ENCODE measurements around the gene SPACA5. TPM values are rescaled to one million over a fixed set of nuclear protein-coding genes. Genes with fewer than 3 reads are reported as not detected.

Gene SPACA5
- total and polyA plus RNA-seq, 4 experiments from 2014 or later: not detected

DNA sequence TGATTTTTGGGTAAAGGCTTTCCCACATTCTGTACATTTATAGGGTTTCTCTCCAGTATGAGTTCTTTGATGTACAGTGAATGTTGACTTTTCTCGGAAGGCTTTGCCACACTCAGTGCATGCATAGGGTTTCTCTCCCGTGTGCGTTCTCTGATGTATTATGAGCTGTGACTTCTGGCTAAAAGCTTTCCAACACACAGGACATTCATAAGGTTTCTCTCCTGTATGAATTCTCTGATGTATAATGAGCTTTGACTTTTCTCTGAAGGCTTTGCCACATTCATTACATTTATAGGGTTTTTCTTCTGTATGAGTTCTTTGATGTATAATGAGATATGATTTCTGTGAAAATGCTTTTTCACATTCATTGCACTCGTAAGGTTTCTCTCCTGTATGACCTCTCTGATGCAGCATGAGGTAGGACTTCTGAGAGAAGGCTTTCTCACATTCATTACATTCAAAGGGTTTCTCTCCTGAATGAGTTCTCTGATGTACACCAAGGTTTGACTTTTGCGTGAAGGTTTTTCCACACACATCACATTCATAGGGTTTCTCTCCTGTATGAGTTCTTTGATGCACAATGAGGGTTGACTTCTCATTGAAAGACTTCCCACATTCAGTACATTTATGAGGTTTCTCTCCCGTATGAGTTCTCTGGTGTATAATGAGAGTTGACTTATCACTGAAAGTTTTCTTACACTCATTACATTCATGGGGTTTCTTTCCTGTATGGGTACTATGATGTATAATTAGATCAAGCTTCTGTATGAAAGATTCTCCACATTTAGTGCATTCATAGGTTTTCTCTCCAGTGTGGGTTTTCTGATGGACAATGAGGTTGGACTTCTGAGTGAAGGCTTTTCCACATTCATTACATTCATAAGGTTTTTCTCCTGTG is 30.3 kb upstream of the SPACA5 start:
- H3K27ac Mint-ChIP-seq: peak overlapping the region in 1 of 7 donors; percentile 35
- peaks cover 43 to 69% of the 10 kb centered on the region in 2 donors for H3K36me3 Mint-ChIP-seq
- no peaks in the 10 kb centered on the region for H3K4me1 Mint-ChIP-seq
- Histone ChIP-seq H3K4me3 (ENCODE audit: low read length in 2 of 2) (no peak overlapping the region), H3K9me3 (ENCODE audit: control insufficient read depth in 1 of 2, low read length in 2 of 2) (peaks cover 4 to 35% of the 10 kb centered on the region in 2 donors), H3K27me3 (ENCODE audit: insufficient read depth, low read length) (no peaks in the 10 kb centered on the region), H3K4me1 (ENCODE audit: insufficient read depth, low read length) (no peaks in the 10 kb centered on the region), H3K36me3 (ENCODE audit: insufficient read depth, low read length) (peaks cover 29% of the 10 kb centered on the region), H3K27ac (ENCODE audit: low read depth, low read length) (no peak overlapping the region)
- POLR2A ChIA-PET (ENCODE audit: partially characterized antibody): no interaction called here
- H3K9me3 Mint-ChIP-seq: peaks cover 0 to 85% (median 80%) of the 10 kb centered on the region in 8 donors
- no peak for DNase-seq
- H3K4me3 Mint-ChIP-seq: no peak overlapping the region
- intact Hi-C loops (cut with micrococcal nuclease): no loop called here
- H3K27me3 Mint-ChIP-seq: no peaks in the 10 kb centered on the region
- CTCF ChIA-PET (ENCODE audit: partially characterized antibody): no interaction called here

DNA sequence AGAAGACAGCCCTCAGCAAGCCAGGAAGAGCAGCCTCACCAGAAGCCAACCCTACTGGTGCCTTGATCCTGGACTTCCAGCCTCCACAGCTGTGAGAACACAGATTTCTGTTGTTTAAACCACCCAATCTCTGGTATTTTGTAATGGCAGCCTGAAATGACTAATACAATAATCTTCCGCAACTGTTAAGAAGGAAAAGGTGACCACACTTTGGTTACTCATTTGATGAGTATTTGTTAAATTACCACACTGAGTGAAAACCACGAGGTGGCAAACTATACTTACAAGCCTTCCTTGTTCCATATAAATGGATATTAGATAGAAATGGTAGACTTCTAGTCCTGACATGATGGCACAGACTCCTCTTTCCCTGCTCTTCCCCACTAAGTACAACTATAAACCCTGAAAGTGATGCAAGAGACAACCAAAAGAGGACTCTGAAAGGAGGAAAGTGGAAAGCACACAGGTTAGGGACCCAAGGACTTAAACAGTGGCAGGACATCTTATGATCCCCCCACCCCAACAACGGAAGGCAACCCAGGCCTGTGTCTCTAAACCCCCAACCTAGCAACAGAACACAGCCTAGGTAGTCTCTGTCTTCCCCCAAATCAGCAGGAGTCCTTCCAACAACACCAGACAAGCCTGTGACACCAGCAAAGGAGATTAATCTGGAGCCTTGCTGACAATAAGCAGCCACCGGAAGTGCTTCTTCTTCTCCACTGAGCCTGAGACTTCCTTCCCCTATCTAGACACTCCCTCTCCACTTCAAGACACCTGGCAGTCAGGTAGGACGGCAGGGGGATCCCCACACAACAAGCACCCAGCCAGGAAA is 15.3 kb upstream of the SPACA5 start:
- POLR2A ChIA-PET (ENCODE audit: partially characterized antibody): no interaction called here
- peaks cover 9 to 38% (median 20%) of the 10 kb centered on the region in 4 donors for H3K4me1 Mint-ChIP-seq
- peaks cover 38 to 52% of the 10 kb centered on the region in 2 donors for H3K36me3 Mint-ChIP-seq
- H3K27ac ChIP-seq (ENCODE audit: low read depth, low read length): no peak overlapping the region
- H3K27me3 ChIP-seq (ENCODE audit: insufficient read depth, low read length): no peaks in the 10 kb centered on the region
- H3K4me1 ChIP-seq (ENCODE audit: insufficient read depth, low read length): peaks cover 16% of the 10 kb centered on the region
- H3K4me3 ChIP-seq (ENCODE audit: low read length in 2 of 2): no peak overlapping the region
- no peaks in the 10 kb centered on the region for H3K27me3 Mint-ChIP-seq
- no peaks in the 10 kb centered on the region for H3K9me3 ChIP-seq (ENCODE audit: control insufficient read depth in 1 of 2, low read length in 2 of 2)
- H3K4me3 Mint-ChIP-seq: peak overlapping the region in 4 of 8 donors; percentile 17 to 61 (median 29)
- H3K9me3 Mint-ChIP-seq: peaks cover 0 to 2% (median 0%) of the 10 kb centered on the region in 8 donors
- peak in 3 of 5 donors; percentile 3 to 35 (median 7) for DNase-seq
- H3K27ac Mint-ChIP-seq: peak overlapping the region in 4 of 7 donors; percentile 16 to 85 (median 54)
- intact Hi-C loops (cut with micrococcal nuclease): loop anchor here (5.0 kb wide), 1 partner anchor 36 kb away; no protein-coding TSS in a partner anchor
- peaks cover 9% of the 10 kb centered on the region for H3K36me3 ChIP-seq (ENCODE audit: insufficient read depth, low read length)
- CTCF ChIA-PET (ENCODE audit: partially characterized antibody): no interaction called here

DNA sequence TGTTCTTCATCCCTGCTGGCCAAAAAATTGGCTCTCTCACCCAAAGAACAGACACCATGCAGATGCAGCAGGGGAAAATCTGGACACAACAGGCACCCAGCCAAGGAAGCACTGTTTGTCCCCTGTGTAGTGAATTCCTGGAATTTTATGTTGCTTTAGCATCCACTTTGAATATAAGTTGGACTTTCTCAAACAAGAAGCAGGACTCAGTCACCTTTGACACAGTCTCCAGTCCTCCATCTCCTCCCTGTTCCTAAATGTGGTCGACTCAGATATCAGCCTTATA is 14.8 kb upstream of the SPACA5 start:
- H3K9me3 Mint-ChIP-seq: peaks cover 0 to 2% (median 0%) of the 10 kb centered on the region in 8 donors
- Histone ChIP-seq H3K4me3 (ENCODE audit: low read length in 2 of 2) (no peak overlapping the region), H3K9me3 (ENCODE audit: control insufficient read depth in 1 of 2, low read length in 2 of 2) (no peaks in the 10 kb centered on the region), H3K36me3 (ENCODE audit: insufficient read depth, low read length) (peaks cover 9% of the 10 kb centered on the region), H3K27me3 (ENCODE audit: insufficient read depth, low read length) (no peaks in the 10 kb centered on the region), H3K27ac (ENCODE audit: low read depth, low read length) (no peak overlapping the region), H3K4me1 (ENCODE audit: insufficient read depth, low read length) (peaks cover 16% of the 10 kb centered on the region)
- peaks cover 9 to 38% (median 20%) of the 10 kb centered on the region in 4 donors for H3K4me1 Mint-ChIP-seq
- no peak for DNase-seq
- peak overlapping the region in 3 of 8 donors; percentile 28 to 61 (median 30) for H3K4me3 Mint-ChIP-seq
- H3K36me3 Mint-ChIP-seq: peaks cover 39 to 50% of the 10 kb centered on the region in 2 donors
- CTCF ChIA-PET (ENCODE audit: partially characterized antibody): no interaction called here
- H3K27me3 Mint-ChIP-seq: no peaks in the 10 kb centered on the region
- POLR2A ChIA-PET (ENCODE audit: partially characterized antibody): no interaction called here
- peak overlapping the region in 3 of 7 donors; percentile 27 to 85 (median 80) for H3K27ac Mint-ChIP-seq
- intact Hi-C loops (cut with micrococcal nuclease): loop anchor here (5.0 kb wide), 1 partner anchor 35 kb away; no protein-coding TSS in a partner anchor

DNA sequence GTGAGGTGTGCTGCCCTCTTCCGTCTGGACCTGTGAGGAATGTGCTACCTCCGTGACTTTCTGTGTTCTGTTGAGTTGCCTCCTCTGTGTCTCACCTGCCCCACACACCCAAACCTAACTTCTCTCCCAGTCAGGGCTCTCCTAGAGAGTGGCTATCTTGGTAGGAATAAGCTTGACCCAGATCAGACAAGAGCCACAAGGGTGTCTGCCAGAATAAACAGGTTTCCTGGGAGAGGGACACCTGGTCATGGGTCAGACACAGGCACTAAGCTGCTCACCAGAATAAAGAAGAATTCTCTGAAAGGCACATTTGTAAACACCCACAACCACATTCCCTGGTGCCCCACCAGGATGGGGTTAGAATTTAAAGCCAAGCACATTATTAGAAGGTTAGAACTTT is 14.1 kb upstream of the SPACA5 start:
- Histone ChIP-seq H3K4me3 (ENCODE audit: low read length in 2 of 2) (no peak overlapping the region), H3K36me3 (ENCODE audit: insufficient read depth, low read length) (peaks cover 4% of the 10 kb centered on the region), H3K27me3 (ENCODE audit: insufficient read depth, low read length) (no peaks in the 10 kb centered on the region), H3K27ac (ENCODE audit: low read depth, low read length) (no peak overlapping the region), H3K9me3 (ENCODE audit: control insufficient read depth in 1 of 2, low read length in 2 of 2) (no peaks in the 10 kb centered on the region), H3K4me1 (ENCODE audit: insufficient read depth, low read length) (peaks cover 16% of the 10 kb centered on the region)
- peaks cover 34 to 43% of the 10 kb centered on the region in 2 donors for H3K36me3 Mint-ChIP-seq
- H3K27me3 Mint-ChIP-seq: no peaks in the 10 kb centered on the region
- intact Hi-C loops (cut with micrococcal nuclease): loop anchor here (5.0 kb wide), 1 partner anchor 35 kb away; no protein-coding TSS in a partner anchor
- peak overlapping the region in 6 of 7 donors; percentile 27 to 85 (median 62) for H3K27ac Mint-ChIP-seq
- CTCF ChIA-PET (ENCODE audit: partially characterized antibody): no interaction called here
- peaks cover 9 to 38% (median 20%) of the 10 kb centered on the region in 4 donors for H3K4me1 Mint-ChIP-seq
- POLR2A ChIA-PET (ENCODE audit: partially characterized antibody): no interaction called here
- no peak for DNase-seq
- H3K4me3 Mint-ChIP-seq: no peak overlapping the region
- peaks cover 0 to 2% (median 0%) of the 10 kb centered on the region in 8 donors for H3K9me3 Mint-ChIP-seq

DNA sequence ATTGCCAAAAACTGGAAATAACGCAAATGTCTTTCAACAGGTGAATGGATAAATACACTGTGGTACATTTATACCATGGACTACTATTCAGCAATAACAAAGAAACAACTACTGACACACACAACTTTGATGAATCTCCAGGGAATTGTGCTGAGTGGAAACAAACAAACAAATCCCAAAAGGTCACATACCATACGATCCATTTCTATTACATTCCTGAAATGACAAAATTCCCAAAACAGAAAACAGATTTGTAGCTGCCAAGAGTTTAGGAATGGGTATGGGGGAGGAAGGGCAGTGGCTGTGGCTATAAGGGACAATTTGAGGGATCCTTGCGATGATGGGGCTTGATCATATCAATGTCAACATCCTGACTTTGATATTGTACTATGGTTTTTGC is 5.5 kb upstream of the SPACA5 start:
- Histone ChIP-seq H3K36me3 (ENCODE audit: insufficient read depth, low read length) (no peaks in the 10 kb centered on the region), H3K9me3 (ENCODE audit: control insufficient read depth in 1 of 2, low read length in 2 of 2) (no peaks in the 10 kb centered on the region), H3K4me1 (ENCODE audit: insufficient read depth, low read length) (peaks cover 20% of the 10 kb centered on the region), H3K27me3 (ENCODE audit: insufficient read depth, low read length) (no peaks in the 10 kb centered on the region), H3K4me3 (ENCODE audit: low read length in 2 of 2) (no peak overlapping the region), H3K27ac (ENCODE audit: low read depth, low read length) (no peak overlapping the region)
- H3K27ac Mint-ChIP-seq: peak overlapping the region in 3 of 7 donors; percentile 18 to 88 (median 44)
- peak overlapping the region in 2 of 8 donors; percentile 4 to 52 for H3K4me3 Mint-ChIP-seq
- DNase-seq: no peak
- POLR2A ChIA-PET (ENCODE audit: partially characterized antibody): no interaction called here
- H3K36me3 Mint-ChIP-seq: peaks cover 5 to 31% of the 10 kb centered on the region in 2 donors
- intact Hi-C loops (cut with micrococcal nuclease): loop anchor here (5.0 kb wide), 1 partner anchor 164 kb away; the partner anchor contains the start of gene ZNF81
- H3K27me3 Mint-ChIP-seq: no peaks in the 10 kb centered on the region
- H3K9me3 Mint-ChIP-seq: no peaks in the 10 kb centered on the region
- peaks cover 16 to 29% (median 22%) of the 10 kb centered on the region in 4 donors for H3K4me1 Mint-ChIP-seq
- CTCF ChIA-PET (ENCODE audit: partially characterized antibody): no interaction called here

DNA sequence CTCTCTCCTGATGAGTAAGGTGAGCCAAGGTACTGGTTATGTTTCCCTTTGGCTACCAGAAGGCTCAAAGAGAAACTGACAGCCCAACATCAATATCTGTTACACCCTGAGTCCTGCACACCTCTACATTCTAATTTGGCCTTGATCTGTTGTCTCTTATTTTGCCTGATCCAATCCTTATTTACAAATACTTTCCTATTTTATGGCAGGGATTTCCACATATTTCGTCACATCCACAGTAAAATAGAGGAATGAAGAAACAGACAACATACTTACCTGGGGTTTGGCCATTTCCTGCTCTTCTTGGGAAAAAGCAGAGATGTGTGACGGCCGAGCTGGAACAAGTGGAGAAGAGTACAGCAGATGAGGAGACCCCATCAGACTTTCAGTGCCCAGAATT is 4.5 kb upstream of the SPACA5 start:
- Histone ChIP-seq H3K4me1 (ENCODE audit: insufficient read depth, low read length) (peaks cover 20% of the 10 kb centered on the region), H3K9me3 (ENCODE audit: control insufficient read depth in 1 of 2, low read length in 2 of 2) (no peaks in the 10 kb centered on the region), H3K27ac (ENCODE audit: low read depth, low read length) (no peak overlapping the region), H3K4me3 (ENCODE audit: low read length in 2 of 2) (no peak overlapping the region), H3K27me3 (ENCODE audit: insufficient read depth, low read length) (no peaks in the 10 kb centered on the region), H3K36me3 (ENCODE audit: insufficient read depth, low read length) (no peaks in the 10 kb centered on the region)
- peaks cover 16 to 29% (median 22%) of the 10 kb centered on the region in 4 donors for H3K4me1 Mint-ChIP-seq
- no peaks in the 10 kb centered on the region for H3K9me3 Mint-ChIP-seq
- H3K27ac Mint-ChIP-seq: peak overlapping the region in 6 of 7 donors; percentile 61 to 88 (median 70)
- DNase-seq: no peak
- POLR2A ChIA-PET (ENCODE audit: partially characterized antibody): interaction anchor here (0.7 to 1.4 kb wide), 2 partner anchors 19 to 166 kb away, joined by 3 to 5 read pairs; partner anchors contain the start of gene ZNF81
- CTCF ChIA-PET (ENCODE audit: partially characterized antibody): no interaction called here
- peak overlapping the region in 7 of 8 donors; percentile 27 to 66 (median 58) for H3K4me3 Mint-ChIP-seq
- intact Hi-C loops (cut with micrococcal nuclease): loop anchor here (5.0 kb wide), 1 partner anchor 165 kb away; the partner anchor contains the start of gene ZNF81
- H3K27me3 Mint-ChIP-seq: no peaks in the 10 kb centered on the region
- H3K36me3 Mint-ChIP-seq: peaks cover 0 to 23% of the 10 kb centered on the region in 2 donors

All from CD4-positive, alpha-beta memory T cell (primary cell).